ENCODE measurements around the gene POLR2J. TPM values are rescaled to one million over a fixed set of nuclear protein-coding genes. Genes with fewer than 3 reads are reported as not detected.

POLR2J gene
- total and polyA plus RNA-seq, 2 experiments from 2014 or later: 16.3 to 77.4 TPM

DNA sequence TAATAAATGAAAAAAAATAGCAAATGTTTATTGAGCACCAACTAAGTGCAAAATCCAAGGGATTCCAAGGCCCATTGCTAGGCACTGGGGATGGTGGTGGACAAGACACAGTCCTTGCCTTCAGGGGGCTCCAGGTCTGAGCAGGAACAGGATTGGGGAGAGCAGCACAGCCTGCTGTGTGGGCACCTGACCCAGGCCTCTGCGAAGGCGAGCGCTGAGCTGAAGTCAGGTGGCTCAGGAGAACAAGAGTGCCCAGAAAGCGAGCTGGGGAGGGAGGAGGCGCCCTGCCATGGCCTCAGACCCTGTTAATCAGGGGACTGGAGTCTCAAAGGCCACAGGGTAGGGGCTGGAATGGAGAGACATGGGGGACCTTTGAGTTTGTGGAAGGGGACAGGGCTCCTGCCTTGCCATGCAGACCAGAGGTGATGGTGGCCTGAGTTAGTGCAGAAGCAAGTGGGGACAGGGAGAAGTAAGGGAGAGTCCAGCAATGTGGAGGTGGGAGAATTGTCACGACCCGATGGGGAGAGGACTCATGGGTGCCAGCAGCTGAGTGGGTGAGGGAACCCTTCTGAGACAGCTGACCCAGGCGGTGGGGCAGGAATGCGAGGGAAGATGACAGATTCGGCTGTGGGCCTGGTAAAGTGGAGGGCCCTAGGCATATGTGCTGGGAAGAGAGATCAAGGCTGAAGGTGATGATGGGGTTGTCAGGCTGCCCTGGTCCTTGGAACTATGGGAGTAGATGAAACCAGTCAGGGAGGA, 49.4 kb downstream of the POLR2J start:
- no peaks in the 10 kb centered on the region for H3K9me2 ChIP-seq (replicated peaks; ENCODE audit: insufficient read depth)
- no peak overlapping the region for H3K27ac ChIP-seq
- no peaks in the 10 kb centered on the region for H3K9me3 ChIP-seq (ENCODE audit: low read depth)
- H3K36me3 ChIP-seq (replicated peaks; ENCODE audit: insufficient read depth, low read depth): no peaks in the 10 kb centered on the region
- no peaks in the 10 kb centered on the region for H3K27me3 ChIP-seq
- H3K79me2 ChIP-seq: peaks cover 3% of the 10 kb centered on the region
- no peak overlapping the region for H2AFZ ChIP-seq
- DNase-seq (ENCODE audit: low spot score): no peak
- H4K20me1 ChIP-seq (ENCODE audit: insufficient read depth, poor library complexity, severe bottlenecking): no peaks in the 10 kb centered on the region
- 95% methylated on average over 10 of the region's 10 CpGs for WGBS (ENCODE audit: low lambda C conversion rate, missing lambda C conversion rate)
- H3K4me3 ChIP-seq: no peak overlapping the region
- no peak overlapping the region for H3K4me2 ChIP-seq
- TF ChIP-seq, protein P1, sequence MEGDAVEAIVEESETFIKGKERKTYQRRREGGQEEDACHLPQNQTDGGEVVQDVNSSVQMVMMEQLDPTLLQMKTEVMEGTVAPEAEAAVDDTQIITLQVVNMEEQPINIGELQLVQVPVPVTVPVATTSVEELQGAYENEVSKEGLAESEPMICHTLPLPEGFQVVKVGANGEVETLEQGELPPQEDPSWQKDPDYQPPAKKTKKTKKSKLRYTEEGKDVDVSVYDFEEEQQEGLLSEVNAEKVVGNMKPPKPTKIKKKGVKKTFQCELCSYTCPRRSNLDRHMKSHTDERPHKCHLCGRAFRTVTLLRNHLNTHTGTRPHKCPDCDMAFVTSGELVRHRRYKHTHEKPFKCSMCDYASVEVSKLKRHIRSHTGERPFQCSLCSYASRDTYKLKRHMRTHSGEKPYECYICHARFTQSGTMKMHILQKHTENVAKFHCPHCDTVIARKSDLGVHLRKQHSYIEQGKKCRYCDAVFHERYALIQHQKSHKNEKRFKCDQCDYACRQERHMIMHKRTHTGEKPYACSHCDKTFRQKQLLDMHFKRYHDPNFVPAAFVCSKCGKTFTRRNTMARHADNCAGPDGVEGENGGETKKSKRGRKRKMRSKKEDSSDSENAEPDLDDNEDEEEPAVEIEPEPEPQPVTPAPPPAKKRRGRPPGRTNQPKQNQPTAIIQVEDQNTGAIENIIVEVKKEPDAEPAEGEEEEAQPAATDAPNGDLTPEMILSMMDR (IDR thresholded peaks at IDR 0.05; ENCODE audit: poor library complexity): no peak
- TF ChIP-seq EZH2 (IDR thresholded peaks at IDR 0.05; ENCODE audit: borderline replicate concordance) (no peak), EZH2phosphoT487 (IDR thresholded peaks at IDR 0.05; ENCODE audit: low read depth, severe bottlenecking, unreplicated experiment) (no peak)
- H3K4me1 ChIP-seq (ENCODE audit: insufficient read depth): peaks cover 4% of the 10 kb centered on the region

DNA sequence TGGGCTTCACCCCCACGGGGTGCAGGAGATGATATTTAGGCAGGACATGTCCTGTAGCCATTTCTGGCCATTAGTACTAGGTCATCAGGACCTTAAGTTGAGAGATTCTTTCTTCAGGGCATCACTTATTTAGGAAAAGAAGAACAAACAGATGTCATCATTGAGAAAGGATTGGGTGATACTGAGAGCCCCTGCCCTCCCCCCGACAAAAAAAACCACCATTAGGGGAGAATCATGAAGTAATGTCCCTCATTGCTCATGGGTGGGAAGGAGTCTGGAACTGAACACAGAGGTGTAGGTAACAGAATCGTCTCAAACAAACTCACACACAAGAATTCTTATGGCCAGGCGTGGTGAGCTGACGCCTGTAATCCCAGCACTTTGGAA, 51.7 kb downstream of the POLR2J start:
- H2AFZ ChIP-seq: no peak overlapping the region
- no peaks in the 10 kb centered on the region for H3K79me2 ChIP-seq
- no peaks in the 10 kb centered on the region for H3K9me3 ChIP-seq (ENCODE audit: low read depth)
- no peak for DNase-seq (ENCODE audit: low spot score)
- H3K4me3 ChIP-seq: no peak overlapping the region
- no peaks in the 10 kb centered on the region for H3K9me2 ChIP-seq (replicated peaks; ENCODE audit: insufficient read depth)
- no peak overlapping the region for H3K4me2 ChIP-seq
- no peaks in the 10 kb centered on the region for H4K20me1 ChIP-seq (ENCODE audit: insufficient read depth, poor library complexity, severe bottlenecking)
- no peaks in the 10 kb centered on the region for H3K4me1 ChIP-seq (ENCODE audit: insufficient read depth)
- H3K27ac ChIP-seq: no peak overlapping the region
- 98% methylated on average over 5 of the region's 5 CpGs for WGBS (ENCODE audit: low lambda C conversion rate, missing lambda C conversion rate)
- no peaks in the 10 kb centered on the region for H3K27me3 ChIP-seq
- TF ChIP-seq EZH2phosphoT487 (IDR thresholded peaks at IDR 0.05; ENCODE audit: low read depth, severe bottlenecking, unreplicated experiment) (no peak), EZH2 (IDR thresholded peaks at IDR 0.05; ENCODE audit: borderline replicate concordance) (no peak)
- TF ChIP-seq, protein P1 (IDR thresholded peaks at IDR 0.05; ENCODE audit: poor library complexity): no peak
- H3K36me3 ChIP-seq (replicated peaks; ENCODE audit: insufficient read depth, low read depth): no peaks in the 10 kb centered on the region

DNA sequence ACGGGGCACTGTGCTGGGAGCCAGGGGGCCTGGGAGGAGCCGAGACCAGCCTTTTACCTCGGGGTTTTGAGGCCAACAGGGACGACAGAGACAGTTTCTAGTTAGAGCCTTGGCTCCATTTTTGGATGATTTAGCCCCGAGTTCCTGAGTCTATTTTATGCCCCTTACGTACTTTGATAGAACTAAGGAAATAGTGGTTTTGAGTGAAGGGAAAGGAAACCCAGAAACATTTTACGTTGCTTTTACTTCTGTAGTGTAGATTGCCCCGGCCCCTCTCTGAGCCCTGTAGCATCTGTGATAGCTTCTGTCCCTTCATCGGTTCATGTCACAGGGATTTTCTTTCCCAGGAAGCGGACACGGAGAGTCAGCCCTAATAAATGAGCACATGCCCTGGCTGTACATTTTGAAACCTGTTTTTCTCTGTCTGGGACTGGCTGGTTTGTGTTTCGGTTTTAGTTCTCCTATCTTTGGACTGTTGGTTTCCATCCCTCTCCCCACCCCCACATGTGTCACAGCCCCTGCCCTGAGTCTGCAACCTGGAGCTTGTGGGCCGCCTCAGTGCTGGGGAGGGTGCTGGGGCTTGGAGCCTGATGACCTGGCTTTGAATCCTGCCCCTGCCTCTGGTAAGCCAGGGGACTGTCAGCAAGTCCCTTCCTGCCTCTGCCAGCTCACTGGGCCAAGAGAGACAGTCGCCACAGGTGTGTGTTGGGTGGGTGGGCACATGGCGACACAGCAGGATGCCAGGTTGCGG, 52.3 kb downstream of the POLR2J start:
- Histone ChIP-seq H3K9me3 (ENCODE audit: low read depth) (no peaks in the 10 kb centered on the region), H3K36me3 (replicated peaks; ENCODE audit: insufficient read depth, low read depth) (no peaks in the 10 kb centered on the region), H3K79me2 (no peaks in the 10 kb centered on the region), H3K4me1 (ENCODE audit: insufficient read depth) (no peaks in the 10 kb centered on the region), H3K4me3 (no peak overlapping the region), H3K9me2 (replicated peaks; ENCODE audit: insufficient read depth) (no peaks in the 10 kb centered on the region), H3K27me3 (no peaks in the 10 kb centered on the region), H3K27ac (no peak overlapping the region), H3K4me2 (no peak overlapping the region), H4K20me1 (ENCODE audit: insufficient read depth, poor library complexity, severe bottlenecking) (no peaks in the 10 kb centered on the region), H2AFZ (no peak overlapping the region)
- DNase-seq (ENCODE audit: low spot score): no peak
- TF ChIP-seq, protein P1 (IDR thresholded peaks at IDR 0.05; ENCODE audit: poor library complexity): no peak
- TF ChIP-seq EZH2 (IDR thresholded peaks at IDR 0.05; ENCODE audit: borderline replicate concordance) (no peak), EZH2phosphoT487 (IDR thresholded peaks at IDR 0.05; ENCODE audit: low read depth, severe bottlenecking, unreplicated experiment) (no peak)
- WGBS (ENCODE audit: low lambda C conversion rate, missing lambda C conversion rate): 95% methylated on average over 16 of the region's 16 CpGs

All from hepatocyte (in vitro differentiated cells).